Measurements from ENCODE around the gene KRT86.

- no peak for TF ChIP-seq POLR2A (IDR thresholded peaks at IDR 0.05)
- TF ChIP-seq CTCF (IDR thresholded peaks at IDR 0.05): no peak
Observed at GRCh38 chr12:52246720-52247621, 27.5 kb upstream of the KRT86 start.

Measured in gastroesophageal sphincter (tissue), 3 donors.